HG03103 (cell line): Measurements from ENCODE around the gene HSD17B12.

Source experiments
- ATAC-seq: cut with Tn5 transposase; IDR thresholded peaks from one replicate; pipeline ENCODE4 v1.9.1; 2021; ENCODE audit warnings: low read depth; ENCODE audit not compliant: unreplicated experiment

Gene HSD17B12

GRCh38 chr11:43687120-43687791 lies 6.7 kb downstream of the HSD17B12 start:
- ATAC-seq: no peak

- ATAC-seq: no peak
Observed at GRCh38 chr11:43688394-43688793, 7.9 kb downstream of the HSD17B12 start.

- ATAC-seq: no peak
Observed at GRCh38 chr11:43689167-43689566, 8.6 kb downstream of the HSD17B12 start.

GRCh38 chr11:43690929-43691725 lies 10.6 kb downstream of the HSD17B12 start:
- ATAC-seq: no peak

- no peak for ATAC-seq
Observed at GRCh38 chr11:43691806-43692205, 11.3 kb downstream of the HSD17B12 start.

GRCh38 chr11:43693069-43693468 lies 12.5 kb downstream of the HSD17B12 start:
- ATAC-seq: no peak

GRCh38 chr11:43693731-43694130 lies 13.2 kb downstream of the HSD17B12 start:
- ATAC-seq: no peak

- peak; percentile 68 for ATAC-seq
Observed at GRCh38 chr11:43694477-43694876, 13.9 kb downstream of the HSD17B12 start.

GRCh38 chr11:43697679-43698078 lies 17.1 kb downstream of the HSD17B12 start:
- no peak for ATAC-seq

GRCh38 chr11:43699870-43700269 lies 19.3 kb downstream of the HSD17B12 start:
- no peak for ATAC-seq

GRCh38 chr11:43706631-43707030 lies 26.1 kb downstream of the HSD17B12 start:
- ATAC-seq: no peak

GRCh38 chr11:43708776-43709175 lies 28.2 kb downstream of the HSD17B12 start:
- ATAC-seq: no peak

GRCh38 chr11:43709689-43710088 lies 29.2 kb downstream of the HSD17B12 start:
- no peak for ATAC-seq

GRCh38 chr11:43712676-43713075 lies 32.1 kb downstream of the HSD17B12 start:
- no peak for ATAC-seq

- ATAC-seq: no peak
Observed at GRCh38 chr11:43718373-43718772, 37.8 kb downstream of the HSD17B12 start.

- no peak for ATAC-seq
Observed at GRCh38 chr11:43723617-43724016, 43.1 kb downstream of the HSD17B12 start.

- ATAC-seq: no peak
Observed at GRCh38 chr11:43732225-43732624, 51.7 kb downstream of the HSD17B12 start.

- no peak for ATAC-seq
Observed at GRCh38 chr11:43734256-43734655, 53.7 kb downstream of the HSD17B12 start.

GRCh38 chr11:43735115-43735514 lies 54.6 kb downstream of the HSD17B12 start:
- no peak for ATAC-seq

- no peak for ATAC-seq
Observed at GRCh38 chr11:43735961-43736360, 55.4 kb downstream of the HSD17B12 start.

GRCh38 chr11:43736502-43737200 lies 56.1 kb downstream of the HSD17B12 start:
- ATAC-seq: no peak
